ENCODE data around the gene C2orf92.

C2orf92 gene

GRCh38 chr2:97714950-97715652 lies 45.6 kb downstream of the C2orf92 start:
- DNase-seq, result no peak

- no peak for DNase-seq
Measured at GRCh38 chr2:97715951-97716694, 46.6 kb downstream of the C2orf92 start.

- DNase-seq, result no peak
Measured at GRCh38 chr2:97716695-97717612, 47.4 kb downstream of the C2orf92 start.

GRCh38 chr2:97717613-97717995 lies 48.1 kb downstream of the C2orf92 start:
- DNase-seq, result no peak

GRCh38 chr2:97718051-97718882 lies 48.8 kb downstream of the C2orf92 start:
- DNase-seq, result no peak

- no peak for DNase-seq
Measured at GRCh38 chr2:97718942-97719341, 49.4 kb downstream of the C2orf92 start.

GRCh38 chr2:97719362-97720155 lies 50.0 kb downstream of the C2orf92 start:
- DNase-seq, result no peak

- no peak for DNase-seq
Measured at GRCh38 chr2:97720746-97721145, 51.2 kb downstream of the C2orf92 start.

GRCh38 chr2:97722227-97722626 lies 52.7 kb downstream of the C2orf92 start:
- peak; percentile 13 for DNase-seq

GRCh38 chr2:97723156-97724072 lies 53.9 kb downstream of the C2orf92 start:
- DNase-seq, result no peak

- DNase-seq, result no peak
Measured at GRCh38 chr2:97724073-97724410, 54.5 kb downstream of the C2orf92 start.

GRCh38 chr2:97724501-97724900 lies 55.0 kb downstream of the C2orf92 start:
- no peak for DNase-seq

- no peak for DNase-seq
Measured at GRCh38 chr2:97724946-97725688, 55.6 kb downstream of the C2orf92 start.

- no peak for DNase-seq
Measured at GRCh38 chr2:97726261-97727064, 57.0 kb downstream of the C2orf92 start.

- DNase-seq, result no peak
Measured at GRCh38 chr2:97727296-97727695, 57.8 kb downstream of the C2orf92 start.

GRCh38 chr2:97728091-97728731 lies 58.7 kb downstream of the C2orf92 start:
- DNase-seq, result no peak

- peak; percentile 63 for DNase-seq
Measured at GRCh38 chr2:97730245-97730644, 60.7 kb downstream of the C2orf92 start.
